Neural cell (in vitro differentiated cells): Measurements from ENCODE around the gene CA12. TPM values are rescaled to one million over a fixed set of nuclear protein-coding genes. Genes with fewer than 3 reads are reported as not detected.

Source experiments
- H2AFZ ChIP-seq: fragments of 200-600, 300-800 bp; sonication (generic), shearing (Covaris generic); 2 replicates; pipeline ENCODE4 v1.6.0; 2014; ENCODE audit warnings: low read depth, mild to moderate bottlenecking, antibody characterized with exemption, low read length, moderate library complexity
- H3F3A ChIP-seq: fragments of 200-600 bp; shearing (Covaris generic); 2 replicates; pipeline ENCODE4 v1.6.1; 2016; ENCODE audit warnings: mild to moderate bottlenecking, moderate library complexity, mixed read lengths, antibody characterized with exemption, low read length; ENCODE audit not compliant: insufficient read depth, poor library complexity, severe bottlenecking
- H3K27ac ChIP-seq: fragments of 200-600, 300-800 bp; sonication (generic), shearing (Covaris generic); 2 replicates; pipeline ENCODE4 v1.5.1; 2014; ENCODE audit warnings: mild to moderate bottlenecking, low read length, moderate library complexity
- H3K27me3 ChIP-seq: fragments of 300-800, 200-600 bp; sonication (generic), shearing (Covaris generic); 2 replicates; pipeline ENCODE4 v1.6.0; 2014; ENCODE audit warnings: mild to moderate bottlenecking, low read depth, low read length, moderate library complexity; ENCODE audit not compliant: insufficient read depth
- H3K36me3 ChIP-seq: fragments of 300-800, 200-600 bp; sonication (generic), shearing (Covaris generic); 2 replicates; pipeline ENCODE4 v1.5.1; 2014; ENCODE audit warnings: mild to moderate bottlenecking, antibody characterized with exemption, low read length, moderate library complexity; ENCODE audit not compliant: insufficient read depth
- H3K4me2 ChIP-seq: fragments of 300-800, 200-600 bp; sonication (generic), shearing (Covaris generic); 2 replicates; pipeline ENCODE4 v1.6.0; 2014; ENCODE audit warnings: mild to moderate bottlenecking, low read length
- H3K4me3 ChIP-seq: fragments of 300-800, 200-600 bp; sonication (generic), shearing (Covaris generic); 2 replicates; pipeline ENCODE4 v1.5.1; 2014; ENCODE audit warnings: mild to moderate bottlenecking, low read length, moderate library complexity
- H3K79me2 ChIP-seq: fragments of 200-600 bp; shearing (Covaris generic); replicated peaks from 2 replicates; pipeline ENCODE4 v1.6.0; 2014; ENCODE audit warnings: mild to moderate bottlenecking, low read length, moderate library complexity; ENCODE audit not compliant: insufficient read depth
- H3K9ac ChIP-seq: fragments of 300-800, 200-600 bp; sonication (generic), shearing (Covaris generic); 2 replicates; pipeline ENCODE4 v1.6.1; 2016; ENCODE audit warnings: mild to moderate bottlenecking, low read length, mixed read lengths
- H3K9me2 ChIP-seq: fragments of 200-600 bp; shearing (Covaris generic); 2 replicates; pipeline ENCODE4 v1.6.1; 2016; ENCODE audit warnings: mild to moderate bottlenecking, low read length, mixed read lengths; ENCODE audit not compliant: insufficient read depth
- H3K9me3 ChIP-seq: fragments of 200-600, 300-800 bp; sonication (generic), shearing (Covaris generic); 2 replicates; pipeline ENCODE4 v1.6.1; 2016; ENCODE audit warnings: mild to moderate bottlenecking, mixed run types, low read length, moderate library complexity, mixed read lengths
- H4K20me1 ChIP-seq: fragments of 200-600 bp; shearing (Covaris generic); 2 replicates; pipeline ENCODE4 v1.6.1; 2016; ENCODE audit warnings: mild to moderate bottlenecking, mixed run types; ENCODE audit not compliant: insufficient read depth
- EP300 ChIP-seq: fragments of 450-650 bp; conservative IDR thresholded peaks from 2 replicates; pipeline ENCODE4 v1.6.1; 2014; ENCODE audit warnings: antibody characterized with exemption, mild to moderate bottlenecking, moderate library complexity; ENCODE audit not compliant: poor library complexity, severe bottlenecking
- EZH2 ChIP-seq: fragments of 200-600, 300-800 bp; shearing (Covaris generic), sonication (generic); IDR thresholded peaks from 2 replicates; pipeline ENCODE4 v1.6.1; 2014; ENCODE audit warnings: antibody characterized with exemption, low read length, borderline replicate concordance, mild to moderate bottlenecking; ENCODE audit not compliant: insufficient read depth, poor library complexity, severe bottlenecking
- MXI1 ChIP-seq: fragments of 450-650 bp; conservative IDR thresholded peaks from 2 replicates; pipeline ENCODE4 v1.6.1; 2014; ENCODE audit warnings: antibody characterized with exemption, mild to moderate bottlenecking; ENCODE audit not compliant: poor library complexity, severe bottlenecking
- POLR2AphosphoS5 ChIP-seq: IDR thresholded peaks from 2 replicates; pipeline ENCODE4 v1.6.1; 2012
- RAD21 ChIP-seq: fragments of 450-650 bp; conservative IDR thresholded peaks from 2 replicates; pipeline ENCODE4 v1.6.1; 2014; ENCODE audit warnings: antibody characterized with exemption, mild to moderate bottlenecking, moderate library complexity
- SMC3 ChIP-seq: fragments of 450-650 bp; conservative IDR thresholded peaks from 2 replicates; pipeline ENCODE4 v1.6.1; 2014; ENCODE audit warnings: antibody characterized with exemption, mild to moderate bottlenecking, moderate library complexity; ENCODE audit not compliant: poor library complexity
- TAF1 ChIP-seq: IDR thresholded peaks from 2 replicates; pipeline ENCODE4 v1.6.1; 2012; ENCODE audit warnings: low read depth
- polyA plus RNA-seq: library from polyadenylated mRNA; depleted of rRNA; stranded (reverse); fragments of >200 nt; gene quantifications from 2 replicates; pipeline ENCODE4 v1.2.3, GENCODE V29; 2014
- TF ChIP-seq, protein P1 (sequence below): IDR thresholded peaks from 2 replicates; pipeline ENCODE4 v1.6.1; 2012; ENCODE audit warnings: borderline replicate concordance
- TF ChIP-seq, protein P2 (sequence below): fragments of 450-650 bp; IDR thresholded peaks from 2 replicates; pipeline ENCODE4 v1.5.1; 2014; ENCODE audit warnings: antibody characterized with exemption, mild to moderate bottlenecking, moderate library complexity; ENCODE audit not compliant: poor library complexity, severe bottlenecking

Gene CA12
- polyA plus RNA-seq, 1 donor from 2014 or later, result 0.11 TPM

DNA sequence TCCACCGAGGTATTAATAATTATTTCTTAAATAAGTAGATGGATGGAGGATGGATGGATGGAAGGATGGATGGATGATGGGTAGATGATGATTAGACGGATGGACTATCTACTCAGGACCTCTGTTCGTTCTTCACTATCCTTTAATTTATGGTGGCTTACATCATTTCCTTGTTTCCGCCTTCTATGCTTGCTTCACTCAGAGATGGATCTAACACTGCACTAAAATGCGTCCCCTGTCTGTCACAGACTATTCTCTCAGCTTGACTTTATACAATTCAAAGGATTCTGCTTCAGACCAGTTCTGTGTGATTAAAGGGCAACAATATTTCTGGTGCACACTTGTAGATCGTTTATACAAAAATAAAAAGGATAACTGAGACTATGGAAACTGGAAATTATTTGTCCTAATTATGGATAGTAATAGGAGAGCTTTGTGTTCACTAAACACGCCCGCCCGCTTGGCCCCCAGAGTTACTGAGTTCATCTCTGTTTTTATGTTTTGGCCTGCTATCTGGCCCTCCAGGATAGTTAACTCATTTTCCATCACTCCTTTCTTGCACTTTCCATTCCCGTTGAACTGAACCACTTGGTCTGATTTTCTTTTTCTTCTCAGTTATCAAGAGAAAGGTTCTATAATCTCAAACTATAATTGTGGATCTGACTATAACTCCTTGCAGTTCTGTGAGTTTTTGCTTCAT lies 41.4 kb upstream of the CA12 start:
- no peak overlapping the region for H3K9ac ChIP-seq
- no peak overlapping the region for H3K27ac ChIP-seq
- H3K79me2 ChIP-seq, result no peaks in the 10 kb centered on the region
- no peak for TF ChIP-seq TAF1
- no peak for TF ChIP-seq SMC3
- TF ChIP-seq EP300, result no peak
- TF ChIP-seq EZH2, result no peak
- no peak for TF ChIP-seq POLR2AphosphoS5
- no peak for TF ChIP-seq RAD21
- TF ChIP-seq, protein P1, sequence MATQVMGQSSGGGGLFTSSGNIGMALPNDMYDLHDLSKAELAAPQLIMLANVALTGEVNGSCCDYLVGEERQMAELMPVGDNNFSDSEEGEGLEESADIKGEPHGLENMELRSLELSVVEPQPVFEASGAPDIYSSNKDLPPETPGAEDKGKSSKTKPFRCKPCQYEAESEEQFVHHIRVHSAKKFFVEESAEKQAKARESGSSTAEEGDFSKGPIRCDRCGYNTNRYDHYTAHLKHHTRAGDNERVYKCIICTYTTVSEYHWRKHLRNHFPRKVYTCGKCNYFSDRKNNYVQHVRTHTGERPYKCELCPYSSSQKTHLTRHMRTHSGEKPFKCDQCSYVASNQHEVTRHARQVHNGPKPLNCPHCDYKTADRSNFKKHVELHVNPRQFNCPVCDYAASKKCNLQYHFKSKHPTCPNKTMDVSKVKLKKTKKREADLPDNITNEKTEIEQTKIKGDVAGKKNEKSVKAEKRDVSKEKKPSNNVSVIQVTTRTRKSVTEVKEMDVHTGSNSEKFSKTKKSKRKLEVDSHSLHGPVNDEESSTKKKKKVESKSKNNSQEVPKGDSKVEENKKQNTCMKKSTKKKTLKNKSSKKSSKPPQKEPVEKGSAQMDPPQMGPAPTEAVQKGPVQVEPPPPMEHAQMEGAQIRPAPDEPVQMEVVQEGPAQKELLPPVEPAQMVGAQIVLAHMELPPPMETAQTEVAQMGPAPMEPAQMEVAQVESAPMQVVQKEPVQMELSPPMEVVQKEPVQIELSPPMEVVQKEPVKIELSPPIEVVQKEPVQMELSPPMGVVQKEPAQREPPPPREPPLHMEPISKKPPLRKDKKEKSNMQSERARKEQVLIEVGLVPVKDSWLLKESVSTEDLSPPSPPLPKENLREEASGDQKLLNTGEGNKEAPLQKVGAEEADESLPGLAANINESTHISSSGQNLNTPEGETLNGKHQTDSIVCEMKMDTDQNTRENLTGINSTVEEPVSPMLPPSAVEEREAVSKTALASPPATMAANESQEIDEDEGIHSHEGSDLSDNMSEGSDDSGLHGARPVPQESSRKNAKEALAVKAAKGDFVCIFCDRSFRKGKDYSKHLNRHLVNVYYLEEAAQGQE, result no peak
- TF ChIP-seq MXI1, result no peak
- TF ChIP-seq, protein P2, sequence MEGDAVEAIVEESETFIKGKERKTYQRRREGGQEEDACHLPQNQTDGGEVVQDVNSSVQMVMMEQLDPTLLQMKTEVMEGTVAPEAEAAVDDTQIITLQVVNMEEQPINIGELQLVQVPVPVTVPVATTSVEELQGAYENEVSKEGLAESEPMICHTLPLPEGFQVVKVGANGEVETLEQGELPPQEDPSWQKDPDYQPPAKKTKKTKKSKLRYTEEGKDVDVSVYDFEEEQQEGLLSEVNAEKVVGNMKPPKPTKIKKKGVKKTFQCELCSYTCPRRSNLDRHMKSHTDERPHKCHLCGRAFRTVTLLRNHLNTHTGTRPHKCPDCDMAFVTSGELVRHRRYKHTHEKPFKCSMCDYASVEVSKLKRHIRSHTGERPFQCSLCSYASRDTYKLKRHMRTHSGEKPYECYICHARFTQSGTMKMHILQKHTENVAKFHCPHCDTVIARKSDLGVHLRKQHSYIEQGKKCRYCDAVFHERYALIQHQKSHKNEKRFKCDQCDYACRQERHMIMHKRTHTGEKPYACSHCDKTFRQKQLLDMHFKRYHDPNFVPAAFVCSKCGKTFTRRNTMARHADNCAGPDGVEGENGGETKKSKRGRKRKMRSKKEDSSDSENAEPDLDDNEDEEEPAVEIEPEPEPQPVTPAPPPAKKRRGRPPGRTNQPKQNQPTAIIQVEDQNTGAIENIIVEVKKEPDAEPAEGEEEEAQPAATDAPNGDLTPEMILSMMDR, result no peak
- no peaks in the 10 kb centered on the region for H4K20me1 ChIP-seq
- H2AFZ ChIP-seq, result no peak overlapping the region
- H3K9me3 ChIP-seq, result no peaks in the 10 kb centered on the region
- no peaks in the 10 kb centered on the region for H3F3A ChIP-seq
- no peak overlapping the region for H3K4me3 ChIP-seq
- no peaks in the 10 kb centered on the region for H3K27me3 ChIP-seq
- no peaks in the 10 kb centered on the region for H3K9me2 ChIP-seq
- H3K36me3 ChIP-seq, result no peaks in the 10 kb centered on the region
- H3K4me2 ChIP-seq, result no peak overlapping the region

DNA sequence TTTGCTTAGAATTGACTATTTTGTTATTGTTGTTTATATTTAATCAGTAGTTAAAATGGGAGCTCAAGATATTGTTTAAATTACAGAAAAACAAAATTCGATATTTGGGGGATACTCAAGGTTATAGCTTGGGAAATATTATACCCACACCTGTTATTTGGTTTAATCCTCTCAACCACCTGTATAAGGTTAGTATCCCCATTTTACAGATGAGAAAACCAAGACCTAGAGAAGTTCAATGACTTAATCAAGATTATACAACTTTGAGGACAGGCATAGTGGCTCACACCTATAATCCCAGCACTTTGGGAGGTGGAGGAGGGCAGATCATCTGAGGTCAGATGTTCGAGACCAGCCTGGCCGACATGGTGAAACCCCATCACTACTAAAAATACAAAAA lies 39.8 kb upstream of the CA12 start:
- no peak overlapping the region for H3K4me3 ChIP-seq

More for the DNA sequence above, 39.8 kb upstream of the CA12 start:
- Histone ChIP-seq H3K79me2 (no peaks in the 10 kb centered on the region), H4K20me1 (no peaks in the 10 kb centered on the region), H3K27ac (no peak overlapping the region), H3K9me3 (no peaks in the 10 kb centered on the region), H2AFZ (no peak overlapping the region), H3K9me2 (no peaks in the 10 kb centered on the region), H3F3A (no peaks in the 10 kb centered on the region), H3K9ac (no peak overlapping the region), H3K4me2 (no peak overlapping the region), H3K36me3 (no peaks in the 10 kb centered on the region), H3K27me3 (no peaks in the 10 kb centered on the region)
- TF ChIP-seq RAD21 (no peak), SMC3 (no peak), EZH2 (no peak), MXI1 (no peak), POLR2AphosphoS5 (no peak), TAF1 (no peak), EP300 (no peak)
- TF ChIP-seq, protein P1, result no peak
- TF ChIP-seq, protein P2, result no peak
